HG02943 (cell line): ENCODE measurements around the gene ZIC2.

Experiments used
- ATAC-seq: cut with Tn5 transposase; IDR thresholded peaks from one replicate; pipeline ENCODE4 v1.9.1; 2021; ENCODE audit warnings: mild to moderate bottlenecking, low read depth, moderate library complexity; ENCODE audit not compliant: unreplicated experiment

The ZIC2 gene

GRCh38 chr13:99973163-99973807 lies 8.3 kb upstream of the ZIC2 start:
- ATAC-seq: no peak

GRCh38 chr13:99973808-99974185 lies 7.8 kb upstream of the ZIC2 start:
- no peak for ATAC-seq

- no peak for ATAC-seq
Measured at GRCh38 chr13:99974296-99974938, 7.2 kb upstream of the ZIC2 start.

- ATAC-seq: no peak
Measured at GRCh38 chr13:99974939-99975561, 6.5 kb upstream of the ZIC2 start.

- no peak for ATAC-seq
Measured at GRCh38 chr13:99975626-99976025, 6.0 kb upstream of the ZIC2 start.

GRCh38 chr13:99976575-99976974 lies 5.0 kb upstream of the ZIC2 start:
- ATAC-seq: no peak

GRCh38 chr13:99977334-99977911 lies 4.2 kb upstream of the ZIC2 start:
- no peak for ATAC-seq

- no peak for ATAC-seq
Measured at GRCh38 chr13:99977912-99978798, 3.4 kb upstream of the ZIC2 start.

- no peak for ATAC-seq
Measured at GRCh38 chr13:99978799-99979452, 2.7 kb upstream of the ZIC2 start.

GRCh38 chr13:99979453-99980200 lies 2.0 kb upstream of the ZIC2 start:
- no peak for ATAC-seq

- ATAC-seq: peak; percentile 49
Measured at GRCh38 chr13:99980201-99980823, 1.3 kb upstream of the ZIC2 start.

- no peak for ATAC-seq
Measured at GRCh38 chr13:99980824-99981734, 505 bp upstream of the ZIC2 start.

GRCh38 chr13:99982036-99982730 lies 599 bp downstream of the ZIC2 start:
- ATAC-seq: no peak

GRCh38 chr13:99982731-99983498 lies 1.3 kb downstream of the ZIC2 start:
- no peak for ATAC-seq

- no peak for ATAC-seq
Measured at GRCh38 chr13:99983499-99984401, 2.2 kb downstream of the ZIC2 start.
